ENCODE data around the gene AHNAK.
"Not testable (repeated sequence)": the region's sequence is repeated elsewhere in the genome, so short reads cannot be mapped to it uniquely, and the experiment has no call there.

The AHNAK gene

GRCh38 chr11:62466444-62466843 lies 80.2 kb downstream of the AHNAK start:
- no peak for TF ChIP-seq POLR2A (IDR thresholded peaks at IDR 0.05; ENCODE audit: low read depth, low read length)
- DNase-seq (ENCODE audit: insufficient read length, low spot score) (no peak), FAIRE-seq (no peak)

DNA sequence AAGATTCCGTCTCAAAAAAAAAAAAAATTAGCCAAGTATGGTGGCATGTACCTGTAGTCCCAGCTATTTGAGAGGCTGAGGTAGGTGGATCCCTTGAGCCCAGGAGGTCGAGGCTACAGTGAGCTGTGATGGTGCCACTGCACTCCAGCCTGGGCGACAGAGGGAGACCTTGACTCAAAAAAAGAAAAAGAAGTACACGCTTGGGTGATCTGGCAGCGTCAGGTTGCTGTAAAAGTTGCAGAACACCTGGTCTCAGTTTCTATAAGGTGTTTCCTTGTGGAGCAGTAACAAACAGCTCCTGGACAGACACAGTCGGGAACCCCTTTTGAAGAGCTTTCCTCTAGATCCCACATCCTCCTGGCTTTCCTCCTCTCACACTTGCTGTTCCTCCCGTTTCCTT lies 82.0 kb downstream of the AHNAK start:
- DNase-seq (ENCODE audit: insufficient read length, low spot score) (no peak), FAIRE-seq (no peak)
- no peak for TF ChIP-seq POLR2A (IDR thresholded peaks at IDR 0.05; ENCODE audit: low read depth, low read length)

DNA sequence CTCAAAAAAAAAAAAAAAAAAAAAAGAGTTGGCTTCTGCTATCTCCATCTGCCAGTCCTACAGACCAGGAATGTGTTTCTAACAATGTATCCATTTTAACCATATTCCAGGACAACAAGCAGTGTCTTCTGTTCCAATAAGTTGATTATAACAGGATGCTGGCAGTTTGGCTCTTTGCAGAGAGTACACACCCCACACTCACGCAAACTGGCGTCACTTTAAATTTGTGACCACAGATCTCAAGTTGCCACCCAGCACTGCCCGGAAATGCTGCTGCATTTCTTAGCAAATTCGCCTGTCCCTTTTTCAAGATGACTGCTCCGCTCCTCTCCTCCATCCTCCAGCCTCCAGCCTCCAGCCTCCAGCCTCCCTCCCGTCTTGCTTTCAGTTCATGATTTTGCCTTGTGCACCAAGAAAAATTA lies 83.5 kb downstream of the AHNAK start:
- no peak for TF ChIP-seq POLR2A (IDR thresholded peaks at IDR 0.05; ENCODE audit: low read depth, low read length)
- no peak for DNase-seq (ENCODE audit: insufficient read length, low spot score)
- FAIRE-seq, result no peak

- FAIRE-seq (no peak), DNase-seq (ENCODE audit: insufficient read length, low spot score) (no peak)
- TF ChIP-seq POLR2A (IDR thresholded peaks at IDR 0.05; ENCODE audit: low read depth, low read length), result no peak
Measured at GRCh38 chr11:62462508-62462892, 84.1 kb downstream of the AHNAK start.

DNA sequence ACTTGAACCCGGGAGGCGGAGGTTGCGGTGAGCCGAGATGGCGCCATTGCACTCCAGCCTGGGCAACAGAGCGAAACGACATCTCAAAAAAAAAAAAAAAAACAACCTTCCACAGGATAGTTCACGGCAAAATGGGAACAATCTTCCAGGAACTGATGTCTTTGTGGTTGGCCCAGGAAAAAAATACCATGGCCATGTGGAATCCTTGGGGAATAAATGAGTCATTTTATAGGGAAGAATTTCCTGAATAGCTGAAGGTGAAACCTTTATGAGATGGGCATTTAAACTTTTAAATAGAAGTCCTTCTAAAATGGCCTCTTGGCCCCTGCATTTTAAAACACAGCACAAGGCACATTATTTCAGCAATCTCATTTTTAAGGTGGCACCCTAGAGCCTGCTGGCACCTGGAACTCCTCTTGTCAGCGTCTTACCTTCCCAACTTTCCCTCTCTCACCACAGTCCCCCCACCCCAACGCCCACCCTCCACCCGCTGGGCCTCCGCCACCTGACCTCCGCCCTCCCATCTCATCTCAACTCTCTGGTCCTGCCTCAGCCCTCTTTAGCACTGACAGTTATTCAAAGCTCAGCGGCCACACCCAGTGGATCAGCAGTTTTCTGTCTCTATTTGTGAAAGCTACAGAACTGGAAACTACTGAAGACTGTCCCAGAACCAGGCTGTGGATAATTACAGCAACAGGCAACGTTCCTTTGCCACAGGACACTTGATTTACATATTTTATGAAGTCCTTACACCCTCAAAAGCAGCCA lies 84.7 kb downstream of the AHNAK start:
- FAIRE-seq (no peak), DNase-seq (ENCODE audit: insufficient read length, low spot score) (peak; percentile 42)
- no peak for TF ChIP-seq POLR2A (IDR thresholded peaks at IDR 0.05; ENCODE audit: low read depth, low read length)

- FAIRE-seq (no peak), DNase-seq (ENCODE audit: insufficient read length, low spot score) (no peak)
- no peak for TF ChIP-seq POLR2A (IDR thresholded peaks at IDR 0.05; ENCODE audit: low read depth, low read length)
Measured at GRCh38 chr11:62459080-62459479, 87.5 kb downstream of the AHNAK start.

DNA sequence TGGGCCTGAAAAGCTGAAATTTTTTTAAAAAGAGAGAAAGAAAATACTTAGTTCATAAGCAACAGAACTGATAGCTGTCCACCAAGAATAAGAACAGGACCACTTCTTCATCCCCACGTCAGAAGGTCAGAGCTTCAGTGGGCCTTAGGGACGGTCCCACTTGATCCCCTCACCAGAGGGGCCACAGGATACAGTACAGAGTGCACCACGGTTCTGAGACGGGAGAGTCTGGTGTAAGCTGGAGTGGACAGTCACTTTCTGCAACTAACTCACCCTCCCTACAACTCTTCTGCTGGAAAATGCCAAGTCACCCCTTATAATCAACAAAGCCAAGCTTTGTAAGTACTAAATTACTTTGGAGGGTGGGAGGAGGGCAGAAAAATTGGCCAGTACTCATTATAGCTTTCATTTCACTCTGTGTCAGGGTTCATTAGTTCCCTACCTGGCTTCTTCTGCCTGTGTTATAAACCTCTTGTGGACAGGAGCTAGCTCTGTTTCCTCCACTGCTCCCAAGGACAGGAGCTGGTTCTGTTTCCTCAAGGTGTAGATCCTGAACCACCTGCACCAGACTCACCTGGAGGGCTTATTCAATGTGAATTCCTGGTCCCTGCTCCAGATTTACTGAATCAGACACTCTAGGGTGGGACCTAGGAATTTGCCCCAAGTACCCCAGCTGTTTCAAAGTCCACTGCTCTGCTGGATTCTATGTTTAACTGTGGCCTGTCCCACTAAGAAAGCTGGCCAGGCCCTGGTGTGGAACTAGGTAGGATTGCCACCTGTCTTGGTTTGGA lies 88.2 kb downstream of the AHNAK start:
- TF ChIP-seq POLR2A (IDR thresholded peaks at IDR 0.05; ENCODE audit: low read depth, low read length), result no peak
- DNase-seq (ENCODE audit: insufficient read length, low spot score) (no peak), FAIRE-seq (no peak)

- FAIRE-seq, result no peak
- no peak for TF ChIP-seq POLR2A (IDR thresholded peaks at IDR 0.05; ENCODE audit: low read depth, low read length)
- no peak for DNase-seq (ENCODE audit: insufficient read length, low spot score)
Measured at GRCh38 chr11:62457478-62457877, 89.1 kb downstream of the AHNAK start.

- no peak for FAIRE-seq
- DNase-seq (ENCODE audit: insufficient read length, low spot score), result no peak
- TF ChIP-seq POLR2A (IDR thresholded peaks at IDR 0.05; ENCODE audit: low read depth, low read length), result no peak
Measured at GRCh38 chr11:62456630-62457029, 90.0 kb downstream of the AHNAK start.

DNA sequence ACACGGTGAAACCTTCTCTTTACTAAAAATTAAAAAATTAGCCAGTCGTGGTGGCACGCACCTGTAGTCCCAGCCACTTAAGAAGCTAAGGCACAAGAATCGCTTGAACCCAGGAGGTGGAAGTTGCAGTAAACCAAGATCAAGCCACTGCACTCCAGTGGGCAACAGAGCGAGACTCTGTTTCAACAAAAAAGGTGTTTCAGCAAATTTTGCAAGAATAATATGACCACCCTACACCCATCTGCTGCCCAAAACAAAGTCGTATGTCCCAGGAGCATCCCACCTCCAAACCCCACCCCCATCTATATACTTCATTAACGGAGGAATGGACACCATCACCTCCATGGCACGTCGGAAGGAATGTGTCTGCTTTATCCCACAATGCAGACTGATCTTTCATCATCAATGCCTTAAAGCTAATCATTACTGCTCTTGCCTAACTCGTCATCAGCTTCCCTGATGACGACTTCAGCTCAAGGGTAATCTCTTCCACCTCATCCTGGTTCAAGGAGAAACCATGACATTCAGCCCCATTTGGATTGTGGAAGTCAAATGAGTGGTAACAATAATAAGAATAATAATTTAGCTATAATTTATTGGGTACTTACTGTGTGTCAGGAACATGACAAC lies 93.7 kb downstream of the AHNAK start:
- DNase-seq (ENCODE audit: insufficient read length, low spot score) (no peak), FAIRE-seq (no peak)
- TF ChIP-seq POLR2A (IDR thresholded peaks at IDR 0.05; ENCODE audit: low read depth, low read length), result no peak

DNA sequence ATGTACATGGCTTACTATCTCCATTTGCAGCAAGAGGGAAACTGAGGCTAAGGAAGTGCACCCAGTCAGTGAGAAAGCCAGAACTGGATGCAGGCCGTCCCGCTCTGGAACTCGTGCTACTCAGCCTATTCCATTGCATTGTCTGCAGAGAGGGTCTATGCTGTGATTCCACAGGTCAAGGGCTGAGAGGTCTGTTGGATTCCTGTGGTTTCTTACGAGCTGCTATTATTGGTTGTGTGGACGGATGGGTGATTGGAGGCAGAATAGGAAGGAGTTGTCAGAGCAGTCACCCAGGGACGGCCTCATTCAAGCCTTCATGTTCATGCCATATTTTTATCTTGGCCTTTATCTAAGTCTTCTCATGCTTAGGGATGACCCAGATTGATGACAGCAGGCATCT lies 94.3 kb downstream of the AHNAK start:
- FAIRE-seq, result no peak
- TF ChIP-seq POLR2A (IDR thresholded peaks at IDR 0.05; ENCODE audit: low read depth, low read length), result no peak

GRCh38 chr11:62451241-62451621 lies 95.4 kb downstream of the AHNAK start:
- DNase-seq (ENCODE audit: insufficient read length, low spot score) (no peak), FAIRE-seq (no peak)
- TF ChIP-seq POLR2A (IDR thresholded peaks at IDR 0.05; ENCODE audit: low read depth, low read length), result no peak

More for the DNA sequence above, 94.3 kb downstream of the AHNAK start:
- DNase-seq (ENCODE audit: insufficient read length, low spot score), result no peak

- no peak for TF ChIP-seq POLR2A (IDR thresholded peaks at IDR 0.05; ENCODE audit: low read depth, low read length)
Measured at GRCh38 chr11:62450543-62451240, 95.9 kb downstream of the AHNAK start.

DNA sequence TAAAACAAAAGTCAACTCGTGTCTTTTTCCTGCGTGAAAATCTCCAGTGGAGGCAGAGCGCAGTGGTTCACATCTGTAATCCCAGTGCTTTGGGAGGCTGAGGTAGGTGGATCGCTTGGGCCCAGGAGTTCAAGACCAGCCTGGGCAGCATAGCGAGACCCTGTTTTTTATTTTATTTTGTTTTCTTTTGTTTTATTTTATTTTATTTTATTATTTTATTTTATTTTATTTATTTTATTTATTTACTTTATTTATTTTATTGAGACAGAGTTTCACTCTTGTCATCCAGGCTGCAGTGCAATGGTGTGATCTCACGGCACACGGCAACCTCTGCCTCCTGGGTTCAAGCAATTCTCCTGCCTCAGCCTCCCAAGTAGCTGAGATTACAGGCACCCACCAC lies 96.7 kb downstream of the AHNAK start:
- not testable (repeated sequence) for FAIRE-seq; DNase-seq (ENCODE audit: insufficient read length, low spot score)

More at GRCh38 chr11:62450543-62451240, 95.9 kb downstream of the AHNAK start:
- DNase-seq (ENCODE audit: insufficient read length, low spot score) (no peak), FAIRE-seq (no peak)

Data from H54 (cell line).